HepG2 (cell line): ENCODE data around the gene ZCCHC18.

Source experiments
- CEBPG ChIP-seq: IDR thresholded peaks from 2 replicates; pipeline ENCODE4 v1.6.1; 2016
- GTF2F1 ChIP-seq: fragments of 150-350 bp; IDR thresholded peaks from 2 replicates; pipeline ENCODE4 v1.6.1; 2014; ENCODE audit warnings: low read length
- POLR2A ChIP-seq, 2 experiments: IDR thresholded peaks; 2 replicates each; pipeline ENCODE4 v1.6.1; 2011; ENCODE audit warnings: low read depth in 2 of 2, low read length in 2 of 2, mild to moderate bottlenecking in 1 of 2, moderate library complexity in 1 of 2; ENCODE audit not compliant: insufficient read depth in 1 of 2
- POLR2AphosphoS5 ChIP-seq: IDR thresholded peaks from 2 replicates; pipeline ENCODE4 v1.6.1; 2012; ENCODE audit warnings: low read depth, low read length
- REPIN1 ChIP-seq: sonication (generic); formaldehyde crosslinking; IDR thresholded peaks from 2 replicates; pipeline ENCODE4 v1.8.0; 2022; ENCODE audit warnings: missing genetic modification reagents, low read depth, mild to moderate bottlenecking, borderline replicate concordance
- SMC3 ChIP-seq: IDR thresholded peaks from 2 replicates; pipeline ENCODE4 v1.6.1; 2011; ENCODE audit warnings: low read length, improper control_type of control experiment
- ZNF737 ChIP-seq: sonication (generic); formaldehyde crosslinking; IDR thresholded peaks from 2 replicates; pipeline ENCODE4 v1.5.0; 2020; ENCODE audit warnings: missing genetic modification reagents, mild to moderate bottlenecking, borderline replicate concordance
- TF ChIP-seq, protein P1 (sequence below): sonication (generic); formaldehyde crosslinking; IDR thresholded peaks from 2 replicates; pipeline ENCODE4 v1.4.0; 2020; ENCODE audit warnings: missing genetic modification reagents
- TF ChIP-seq, protein P2 (sequence below): sonication (generic); formaldehyde crosslinking; IDR thresholded peaks from 2 replicates; pipeline ENCODE4 v1.5.0; 2020; ENCODE audit warnings: missing genetic modification reagents

DNA sequence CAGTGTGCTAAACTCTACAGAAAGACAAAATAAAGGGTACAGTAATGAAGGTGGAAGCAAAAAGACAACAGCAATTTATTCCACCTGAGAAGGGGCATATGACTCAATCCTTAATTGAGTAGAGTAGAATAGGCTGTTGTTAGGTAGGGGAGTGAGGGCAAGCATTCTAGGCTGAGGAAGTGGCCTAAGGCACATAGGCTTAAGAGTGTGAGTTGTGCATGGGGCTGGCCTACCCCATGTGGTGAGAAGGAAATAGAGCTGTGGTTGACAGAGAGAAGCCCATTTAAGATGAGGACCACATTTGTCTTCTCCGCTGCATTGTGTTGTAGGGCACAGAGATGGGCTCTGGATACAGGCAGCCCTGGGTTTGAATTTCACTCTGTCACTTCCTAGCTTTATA is 3.4 kb upstream of the ZCCHC18 start:
- TF ChIP-seq CEBPG (no peak), POLR2A (IDR thresholded peaks at IDR 0.05; ENCODE audit: insufficient read depth in 1 of 2, low read depth in 2 of 2, low read length in 2 of 2) (no peak), ZNF737 (CRISPR knock-in tag) (no peak), REPIN1 (CRISPR knock-in tag) (no peak), GTF2F1 (no peak), SMC3 (no peak), POLR2AphosphoS5 (no peak)
- TF ChIP-seq, protein P1, sequence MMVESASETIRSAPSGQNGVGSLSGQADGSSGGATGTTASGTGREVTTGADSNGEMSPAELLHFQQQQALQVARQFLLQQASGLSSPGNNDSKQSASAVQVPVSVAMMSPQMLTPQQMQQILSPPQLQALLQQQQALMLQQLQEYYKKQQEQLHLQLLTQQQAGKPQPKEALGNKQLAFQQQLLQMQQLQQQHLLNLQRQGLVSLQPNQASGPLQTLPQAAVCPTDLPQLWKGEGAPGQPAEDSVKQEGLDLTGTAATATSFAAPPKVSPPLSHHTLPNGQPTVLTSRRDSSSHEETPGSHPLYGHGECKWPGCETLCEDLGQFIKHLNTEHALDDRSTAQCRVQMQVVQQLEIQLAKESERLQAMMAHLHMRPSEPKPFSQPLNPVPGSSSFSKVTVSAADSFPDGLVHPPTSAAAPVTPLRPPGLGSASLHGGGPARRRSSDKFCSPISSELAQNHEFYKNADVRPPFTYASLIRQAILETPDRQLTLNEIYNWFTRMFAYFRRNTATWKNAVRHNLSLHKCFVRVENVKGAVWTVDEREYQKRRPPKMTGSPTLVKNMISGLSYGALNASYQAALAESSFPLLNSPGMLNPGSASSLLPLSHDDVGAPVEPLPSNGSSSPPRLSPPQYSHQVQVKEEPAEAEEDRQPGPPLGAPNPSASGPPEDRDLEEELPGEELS (CRISPR knock-in tag), result no peak
- TF ChIP-seq, protein P2, sequence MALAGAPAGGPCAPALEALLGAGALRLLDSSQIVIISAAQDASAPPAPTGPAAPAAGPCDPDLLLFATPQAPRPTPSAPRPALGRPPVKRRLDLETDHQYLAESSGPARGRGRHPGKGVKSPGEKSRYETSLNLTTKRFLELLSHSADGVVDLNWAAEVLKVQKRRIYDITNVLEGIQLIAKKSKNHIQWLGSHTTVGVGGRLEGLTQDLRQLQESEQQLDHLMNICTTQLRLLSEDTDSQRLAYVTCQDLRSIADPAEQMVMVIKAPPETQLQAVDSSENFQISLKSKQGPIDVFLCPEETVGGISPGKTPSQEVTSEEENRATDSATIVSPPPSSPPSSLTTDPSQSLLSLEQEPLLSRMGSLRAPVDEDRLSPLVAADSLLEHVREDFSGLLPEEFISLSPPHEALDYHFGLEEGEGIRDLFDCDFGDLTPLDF (CRISPR knock-in tag), result no peak
